ENCODE results near the gene SLAIN1.

The SLAIN1 gene

GRCh38 chr13:77714119-77714755, 16.8 kb downstream of the SLAIN1 start:
- no peak for DNase-seq (ENCODE audit: low read depth)

GRCh38 chr13:77715233-77715891, 17.9 kb downstream of the SLAIN1 start:
- DNase-seq (ENCODE audit: low read depth), result no peak

- DNase-seq (ENCODE audit: low read depth), result no peak
Measured at GRCh38 chr13:77716692-77717091, 19.2 kb downstream of the SLAIN1 start.

- no peak for DNase-seq (ENCODE audit: low read depth)
Measured at GRCh38 chr13:77717508-77717907, 20.0 kb downstream of the SLAIN1 start.

GRCh38 chr13:77719128-77719527, 21.6 kb downstream of the SLAIN1 start:
- no peak for DNase-seq (ENCODE audit: low read depth)

- no peak for DNase-seq (ENCODE audit: low read depth)
Measured at GRCh38 chr13:77720988-77721387, 23.5 kb downstream of the SLAIN1 start.

- DNase-seq (ENCODE audit: low read depth), result no peak
Measured at GRCh38 chr13:77724092-77724491, 26.6 kb downstream of the SLAIN1 start.

- no peak for DNase-seq (ENCODE audit: low read depth)
Measured at GRCh38 chr13:77725071-77725470, 27.6 kb downstream of the SLAIN1 start.

- DNase-seq (ENCODE audit: low read depth), result no peak
Measured at GRCh38 chr13:77728265-77729125, 31.0 kb downstream of the SLAIN1 start.

GRCh38 chr13:77729502-77730221, 32.2 kb downstream of the SLAIN1 start:
- DNase-seq (ENCODE audit: low read depth), result no peak

- no peak for DNase-seq (ENCODE audit: low read depth)
Measured at GRCh38 chr13:77730572-77730971, 33.1 kb downstream of the SLAIN1 start.

GRCh38 chr13:77732287-77732686, 34.8 kb downstream of the SLAIN1 start:
- no peak for DNase-seq (ENCODE audit: low read depth)

- no peak for DNase-seq (ENCODE audit: low read depth)
Measured at GRCh38 chr13:77733674-77734073, 36.2 kb downstream of the SLAIN1 start.

GRCh38 chr13:77737583-77738200, 40.2 kb downstream of the SLAIN1 start:
- no peak for DNase-seq (ENCODE audit: low read depth)

GRCh38 chr13:77740097-77740735, 42.7 kb downstream of the SLAIN1 start:
- DNase-seq (ENCODE audit: low read depth), result no peak

GRCh38 chr13:77740931-77741596, 43.6 kb downstream of the SLAIN1 start:
- DNase-seq (ENCODE audit: low read depth), result no peak

GRCh38 chr13:77741597-77741972, 44.1 kb downstream of the SLAIN1 start:
- no peak for DNase-seq (ENCODE audit: low read depth)

- no peak for DNase-seq (ENCODE audit: low read depth)
Measured at GRCh38 chr13:77742801-77743200, 45.3 kb downstream of the SLAIN1 start.

GRCh38 chr13:77745784-77746183, 48.3 kb downstream of the SLAIN1 start:
- DNase-seq (ENCODE audit: low read depth), result no peak

GRCh38 chr13:77749344-77749880, 51.9 kb downstream of the SLAIN1 start:
- no peak for DNase-seq (ENCODE audit: low read depth)

All from T-helper 22 cell (primary cell).